Osteocyte (in vitro differentiated cells): ENCODE measurements around the gene SLC7A1. TPM values are rescaled to one million over a fixed set of nuclear protein-coding genes. Genes with fewer than 3 reads are reported as not detected.

Experiments
- DNase-seq: peaks from one replicate; pipeline ENCODE4 v3.0.0; 2021; ENCODE audit warnings: mixed read lengths; ENCODE audit not compliant: unreplicated experiment; ENCODE audit errors: extremely low spot score
- H3K27ac Mint-ChIP-seq: one replicate; pipeline ENCODE4 v1.8.0; 2021; ENCODE audit warnings: mild to moderate bottlenecking, mixed read lengths; ENCODE audit not compliant: unreplicated experiment
- H3K27me3 Mint-ChIP-seq: one replicate; pipeline ENCODE4 v1.8.0; 2021; ENCODE audit warnings: mixed read lengths; ENCODE audit not compliant: unreplicated experiment
- H3K36me3 Mint-ChIP-seq: one replicate; pipeline ENCODE4 v1.8.0; 2021; ENCODE audit warnings: mixed read lengths; ENCODE audit not compliant: unreplicated experiment
- H3K4me1 Mint-ChIP-seq: one replicate; pipeline ENCODE4 v1.8.0; 2021; ENCODE audit warnings: mixed read lengths; ENCODE audit not compliant: unreplicated experiment
- H3K4me3 Mint-ChIP-seq: one replicate; pipeline ENCODE4 v1.8.0; 2021; ENCODE audit warnings: mild to moderate bottlenecking, moderate library complexity, mixed read lengths; ENCODE audit not compliant: unreplicated experiment
- H3K9me3 Mint-ChIP-seq: one replicate; pipeline ENCODE4 v1.8.0; 2021; ENCODE audit warnings: mixed read lengths; ENCODE audit not compliant: unreplicated experiment
- CTCF ChIP-seq: fragments of 200-600 bp; sonication (generic); IDR thresholded peaks from 2 replicates; pipeline ENCODE4 v1.5.0; 2021; ENCODE audit warnings: antibody characterized with exemption, mild to moderate bottlenecking, moderate library complexity
- total RNA-seq: library from RNA; stranded (reverse); gene quantifications from 2 replicates; pipeline ENCODE4 v1.2.1, GENCODE V29; 2021

Gene SLC7A1
- total RNA-seq, 1 donor from 2014 or later: 84.0 TPM

- DNase-seq: no peak
- Mint-ChIP-seq H3K9me3 (no peaks in the 10 kb centered on the region), H3K27me3 (no peaks in the 10 kb centered on the region), H3K4me3 (no peak overlapping the region), H3K36me3 (peaks cover 33% of the 10 kb centered on the region), H3K27ac (no peak overlapping the region), H3K4me1 (peaks cover 50% of the 10 kb centered on the region)
- no peak for TF ChIP-seq CTCF
Observed at GRCh38 chr13:29511106-29511796, 84.2 kb downstream of the SLC7A1 start.

DNA sequence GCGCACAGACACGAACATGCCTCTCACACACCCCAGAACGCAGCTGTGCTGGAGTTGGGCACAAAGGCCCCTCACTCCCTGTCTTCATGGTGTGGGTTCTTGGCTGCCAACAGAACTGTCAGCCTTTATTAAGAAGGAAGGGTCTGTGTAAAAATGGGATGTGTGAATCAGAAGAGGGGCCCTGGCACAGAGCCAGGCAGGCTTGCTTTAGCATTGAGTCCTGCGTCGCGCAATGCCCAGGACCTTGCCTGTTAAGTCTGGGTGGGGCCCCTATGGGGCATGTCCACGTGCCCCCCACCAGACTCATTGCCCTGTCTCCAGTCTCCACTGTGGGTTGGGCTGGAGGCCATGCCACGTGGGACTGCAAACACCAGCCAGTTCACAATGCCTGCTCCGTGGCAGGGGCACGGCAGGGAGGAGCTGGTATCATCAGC, 84.8 kb downstream of the SLC7A1 start:
- no peak for TF ChIP-seq CTCF
- Mint-ChIP-seq H3K27ac (no peak overlapping the region), H3K4me1 (peaks cover 46% of the 10 kb centered on the region), H3K9me3 (no peaks in the 10 kb centered on the region), H3K4me3 (no peak overlapping the region), H3K27me3 (no peaks in the 10 kb centered on the region), H3K36me3 (peaks cover 28% of the 10 kb centered on the region)
- no peak for DNase-seq

DNA sequence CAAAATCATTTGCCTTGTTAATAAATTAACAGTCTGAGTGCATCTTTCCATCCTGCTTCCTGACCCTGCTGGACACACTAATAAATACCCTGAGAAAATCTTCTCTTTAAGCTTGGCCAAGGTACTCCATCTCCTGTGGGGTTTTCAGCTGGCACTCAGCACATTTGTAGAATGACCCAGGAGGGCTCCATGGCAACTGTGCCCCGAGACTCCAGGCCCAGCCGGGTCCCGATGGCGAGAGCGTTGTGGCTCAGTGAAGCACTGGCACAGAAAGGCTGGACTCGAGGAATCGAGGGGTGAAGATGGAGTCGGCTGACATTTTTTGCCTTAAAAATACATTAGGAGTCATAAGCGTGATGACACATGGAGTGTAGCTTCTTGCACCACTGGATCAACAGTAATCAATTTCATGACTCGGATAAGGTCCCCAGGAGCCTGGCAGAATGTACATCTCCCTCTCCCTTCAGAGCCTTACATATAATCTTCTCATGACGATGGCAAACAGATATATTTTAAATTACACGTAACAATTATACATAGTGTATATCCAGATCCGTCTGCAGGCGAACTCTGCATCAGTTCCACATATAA, 85.4 kb downstream of the SLC7A1 start:
- no peak for DNase-seq
- Mint-ChIP-seq H3K4me1 (peaks cover 42% of the 10 kb centered on the region), H3K9me3 (no peaks in the 10 kb centered on the region), H3K27me3 (no peaks in the 10 kb centered on the region), H3K36me3 (peaks cover 26% of the 10 kb centered on the region), H3K4me3 (no peak overlapping the region), H3K27ac (no peak overlapping the region)
- no peak for TF ChIP-seq CTCF

DNA sequence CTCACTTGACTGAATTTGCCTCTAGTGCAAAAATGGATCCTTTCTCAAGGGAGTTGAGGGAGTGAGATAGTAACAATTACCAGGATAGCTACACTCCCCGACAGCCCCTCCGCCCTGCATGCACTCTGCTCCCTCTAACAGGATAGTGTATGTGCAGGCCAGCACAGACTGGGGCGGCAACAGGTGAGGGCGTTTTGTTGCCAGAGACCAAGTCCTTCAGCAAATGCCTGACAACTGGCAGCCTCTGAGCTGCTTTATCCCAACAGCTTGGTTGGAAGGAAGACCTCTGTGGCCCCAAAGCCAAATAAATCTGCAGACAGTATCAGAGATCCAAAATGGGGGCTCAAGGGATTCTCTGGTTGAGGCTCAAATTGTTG, 86.6 kb downstream of the SLC7A1 start:
- no peak for TF ChIP-seq CTCF
- H3K9me3 Mint-ChIP-seq: no peaks in the 10 kb centered on the region
- H3K4me3 Mint-ChIP-seq: no peak overlapping the region
- peaks cover 24% of the 10 kb centered on the region for H3K36me3 Mint-ChIP-seq
- H3K4me1 Mint-ChIP-seq: peaks cover 36% of the 10 kb centered on the region
- no peak overlapping the region for H3K27ac Mint-ChIP-seq
- H3K27me3 Mint-ChIP-seq: peaks cover 2% of the 10 kb centered on the region
- DNase-seq: no peak

DNA sequence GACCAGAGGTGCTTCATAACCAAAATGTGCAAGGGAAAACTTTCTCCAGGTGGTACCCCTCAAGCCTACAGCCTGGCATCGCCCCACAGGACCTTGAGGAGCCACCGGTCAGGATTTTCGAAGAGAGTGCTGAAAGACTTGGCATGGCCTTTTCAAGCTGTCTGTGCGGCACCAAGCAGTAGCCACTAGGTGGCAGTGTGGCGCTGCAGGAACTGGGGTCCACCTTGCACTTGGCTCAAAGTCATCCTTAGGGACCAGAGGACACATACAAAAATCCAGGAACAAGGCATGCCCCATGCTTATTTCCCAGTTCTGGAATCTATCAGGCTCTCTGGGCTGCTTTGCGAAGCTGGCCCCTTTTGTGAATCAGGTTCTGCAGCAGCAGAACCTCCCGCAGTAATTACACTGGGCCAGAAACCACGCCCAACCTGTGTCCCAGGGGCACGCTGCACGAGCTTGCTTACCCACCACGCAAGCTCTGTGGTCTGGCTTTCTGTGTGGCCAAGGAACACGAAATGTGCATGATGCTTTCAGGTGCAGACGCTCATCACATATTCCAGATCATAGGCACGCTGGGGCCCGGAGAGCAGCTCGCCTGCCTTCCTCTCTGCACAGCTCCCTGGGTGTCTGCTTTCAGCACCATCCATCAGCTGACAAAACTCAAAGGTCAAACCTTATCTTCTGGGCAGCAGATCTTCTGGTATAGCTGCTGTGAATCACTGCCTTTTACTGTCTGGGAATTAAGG, 87.2 kb downstream of the SLC7A1 start:
- H3K9me3 Mint-ChIP-seq: no peaks in the 10 kb centered on the region
- DNase-seq: peak; percentile 94
- no peak overlapping the region for H3K27ac Mint-ChIP-seq
- H3K4me3 Mint-ChIP-seq: no peak overlapping the region
- TF ChIP-seq CTCF: peak; percentile 98
- peaks cover 34% of the 10 kb centered on the region for H3K4me1 Mint-ChIP-seq
- peaks cover 5% of the 10 kb centered on the region for H3K27me3 Mint-ChIP-seq
- peaks cover 19% of the 10 kb centered on the region for H3K36me3 Mint-ChIP-seq
